Measurements from ENCODE around the gene VWC2.

Gene VWC2

DNA sequence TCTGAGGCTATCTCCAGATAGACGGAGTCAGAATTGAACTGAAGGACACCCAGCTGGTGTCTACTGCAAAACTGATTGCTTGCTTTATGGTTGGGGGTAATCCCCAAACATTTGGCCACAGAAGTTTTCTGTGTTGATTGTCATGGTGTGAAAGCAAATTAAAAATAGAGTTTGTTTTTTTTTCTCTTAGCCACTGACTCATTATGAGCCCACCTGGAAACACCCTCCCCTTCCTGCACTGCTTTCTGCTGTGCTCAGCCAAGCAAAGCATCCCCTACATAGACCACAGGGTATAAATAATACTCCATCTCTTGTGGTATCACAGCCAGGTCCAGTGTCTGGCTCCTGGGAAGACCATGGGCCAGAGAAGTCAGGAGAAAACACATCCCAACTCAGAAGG, 6.5 kb upstream of the VWC2 start:
- Histone ChIP-seq H3K9me3 (ENCODE audit: severe bottlenecking) (no peaks in the 10 kb centered on the region), H3K27me3 (ENCODE audit: insufficient read depth, poor library complexity, severe bottlenecking) (peaks cover 14% of the 10 kb centered on the region), H3K4me1 (ENCODE audit: insufficient read depth, poor library complexity, severe bottlenecking) (no peaks in the 10 kb centered on the region), H3K36me3 (ENCODE audit: low read depth) (no peaks in the 10 kb centered on the region), H3K4me3 (ENCODE audit: severe bottlenecking) (no peak overlapping the region), H3K27ac (ENCODE audit: poor library complexity, severe bottlenecking) (no peak overlapping the region)
- ATAC-seq (ENCODE audit: low read depth) = no peak
- no peak for DNase-seq (ENCODE audit: low spot score)
- TF ChIP-seq, protein P1, sequence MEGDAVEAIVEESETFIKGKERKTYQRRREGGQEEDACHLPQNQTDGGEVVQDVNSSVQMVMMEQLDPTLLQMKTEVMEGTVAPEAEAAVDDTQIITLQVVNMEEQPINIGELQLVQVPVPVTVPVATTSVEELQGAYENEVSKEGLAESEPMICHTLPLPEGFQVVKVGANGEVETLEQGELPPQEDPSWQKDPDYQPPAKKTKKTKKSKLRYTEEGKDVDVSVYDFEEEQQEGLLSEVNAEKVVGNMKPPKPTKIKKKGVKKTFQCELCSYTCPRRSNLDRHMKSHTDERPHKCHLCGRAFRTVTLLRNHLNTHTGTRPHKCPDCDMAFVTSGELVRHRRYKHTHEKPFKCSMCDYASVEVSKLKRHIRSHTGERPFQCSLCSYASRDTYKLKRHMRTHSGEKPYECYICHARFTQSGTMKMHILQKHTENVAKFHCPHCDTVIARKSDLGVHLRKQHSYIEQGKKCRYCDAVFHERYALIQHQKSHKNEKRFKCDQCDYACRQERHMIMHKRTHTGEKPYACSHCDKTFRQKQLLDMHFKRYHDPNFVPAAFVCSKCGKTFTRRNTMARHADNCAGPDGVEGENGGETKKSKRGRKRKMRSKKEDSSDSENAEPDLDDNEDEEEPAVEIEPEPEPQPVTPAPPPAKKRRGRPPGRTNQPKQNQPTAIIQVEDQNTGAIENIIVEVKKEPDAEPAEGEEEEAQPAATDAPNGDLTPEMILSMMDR (IDR thresholded peaks at IDR 0.05; ENCODE audit: poor library complexity, severe bottlenecking) = no peak

DNA sequence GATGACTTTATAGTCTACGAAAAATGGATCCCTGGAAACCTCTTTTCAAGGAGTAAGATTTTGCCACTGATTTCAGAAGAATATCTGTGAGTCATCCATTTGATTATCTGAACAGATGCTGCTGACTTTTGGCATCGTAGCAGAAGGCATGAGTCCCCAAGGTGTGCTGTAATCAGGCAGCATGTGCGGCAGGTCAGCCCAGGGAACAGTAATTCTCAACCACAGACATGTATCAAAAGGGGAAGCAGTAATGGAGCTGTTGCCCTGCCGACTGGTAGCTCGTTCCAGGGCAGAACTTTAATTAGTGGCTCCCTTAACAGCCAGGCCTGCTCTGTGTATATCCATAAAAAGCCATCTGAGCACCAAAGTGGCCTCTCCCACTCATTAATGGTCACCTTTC, 5.7 kb upstream of the VWC2 start:
- TF ChIP-seq, protein P1 (IDR thresholded peaks at IDR 0.05; ENCODE audit: poor library complexity, severe bottlenecking) = no peak
- no peak overlapping the region for H3K27ac ChIP-seq (ENCODE audit: poor library complexity, severe bottlenecking)

DNA sequence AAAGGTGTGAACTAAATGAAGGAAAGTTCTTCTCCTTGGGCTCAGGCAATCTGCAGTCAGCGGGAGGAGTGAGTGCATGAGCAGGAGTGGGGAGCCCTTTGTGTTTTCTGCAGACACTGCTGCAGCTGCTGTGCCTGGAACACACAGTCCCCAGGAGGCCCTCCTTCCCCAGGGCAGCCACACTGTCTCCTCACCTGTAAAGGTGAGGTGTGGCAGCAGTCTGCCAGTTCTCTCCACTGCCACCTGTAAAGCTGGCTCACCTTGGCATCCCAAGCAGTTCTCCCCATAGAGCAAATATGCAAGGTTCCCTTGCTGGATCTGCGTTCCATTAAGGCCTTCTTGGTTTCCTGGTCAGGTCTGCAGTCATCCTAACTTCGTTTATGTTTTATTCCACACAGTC, 5.2 kb upstream of the VWC2 start:
- H3K36me3 ChIP-seq (ENCODE audit: low read depth) = no peaks in the 10 kb centered on the region
- no peak overlapping the region for H3K4me3 ChIP-seq (ENCODE audit: severe bottlenecking)
- no peaks in the 10 kb centered on the region for H3K4me1 ChIP-seq (ENCODE audit: insufficient read depth, poor library complexity, severe bottlenecking)
- peaks cover 26% of the 10 kb centered on the region for H3K27me3 ChIP-seq (ENCODE audit: insufficient read depth, poor library complexity, severe bottlenecking)
- ATAC-seq (ENCODE audit: low read depth) = no peak
- H3K27ac ChIP-seq (ENCODE audit: poor library complexity, severe bottlenecking) = no peak overlapping the region
- TF ChIP-seq, protein P1 (IDR thresholded peaks at IDR 0.05; ENCODE audit: poor library complexity, severe bottlenecking) = no peak
- no peaks in the 10 kb centered on the region for H3K9me3 ChIP-seq (ENCODE audit: severe bottlenecking)
- no peak for DNase-seq (ENCODE audit: low spot score)

More for the DNA sequence above, 5.7 kb upstream of the VWC2 start:
- H3K4me1 ChIP-seq (ENCODE audit: insufficient read depth, poor library complexity, severe bottlenecking) = no peaks in the 10 kb centered on the region
- H3K9me3 ChIP-seq (ENCODE audit: severe bottlenecking) = no peaks in the 10 kb centered on the region
- H3K27me3 ChIP-seq (ENCODE audit: insufficient read depth, poor library complexity, severe bottlenecking) = peaks cover 20% of the 10 kb centered on the region
- ATAC-seq (ENCODE audit: low read depth) = no peak
- H3K36me3 ChIP-seq (ENCODE audit: low read depth) = no peaks in the 10 kb centered on the region
- H3K4me3 ChIP-seq (ENCODE audit: severe bottlenecking) = no peak overlapping the region
- DNase-seq (ENCODE audit: low spot score) = no peak

DNA sequence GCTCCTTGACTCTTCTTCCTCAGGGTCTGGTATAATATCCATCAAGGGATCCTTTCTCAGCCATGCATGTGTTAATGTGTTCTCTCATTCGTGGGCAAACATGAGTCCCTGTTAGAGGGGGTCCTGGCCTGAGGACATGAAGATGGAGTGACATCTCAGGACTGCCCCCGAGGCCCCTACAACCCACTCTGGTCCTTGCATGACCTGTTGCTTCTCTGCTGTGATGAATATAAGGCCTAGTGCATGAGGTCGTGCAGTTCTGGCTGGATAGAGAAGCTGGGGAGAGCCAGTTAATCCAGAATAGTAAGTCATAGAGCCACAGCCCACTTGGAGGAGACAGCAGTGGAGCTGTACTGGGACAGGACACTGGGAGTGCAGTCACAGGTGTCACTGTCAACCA, 4.6 kb upstream of the VWC2 start:
- H3K9me3 ChIP-seq (ENCODE audit: severe bottlenecking) = no peaks in the 10 kb centered on the region
- DNase-seq (ENCODE audit: low spot score) (no peak), ATAC-seq (ENCODE audit: low read depth) (no peak)
- H3K27ac ChIP-seq (ENCODE audit: poor library complexity, severe bottlenecking) = no peak overlapping the region
- no peaks in the 10 kb centered on the region for H3K36me3 ChIP-seq (ENCODE audit: low read depth)
- no peaks in the 10 kb centered on the region for H3K4me1 ChIP-seq (ENCODE audit: insufficient read depth, poor library complexity, severe bottlenecking)
- H3K4me3 ChIP-seq (ENCODE audit: severe bottlenecking) = no peak overlapping the region
- H3K27me3 ChIP-seq (ENCODE audit: insufficient read depth, poor library complexity, severe bottlenecking) = peaks cover 32% of the 10 kb centered on the region
- TF ChIP-seq, protein P1 (IDR thresholded peaks at IDR 0.05; ENCODE audit: poor library complexity, severe bottlenecking) = no peak

DNA sequence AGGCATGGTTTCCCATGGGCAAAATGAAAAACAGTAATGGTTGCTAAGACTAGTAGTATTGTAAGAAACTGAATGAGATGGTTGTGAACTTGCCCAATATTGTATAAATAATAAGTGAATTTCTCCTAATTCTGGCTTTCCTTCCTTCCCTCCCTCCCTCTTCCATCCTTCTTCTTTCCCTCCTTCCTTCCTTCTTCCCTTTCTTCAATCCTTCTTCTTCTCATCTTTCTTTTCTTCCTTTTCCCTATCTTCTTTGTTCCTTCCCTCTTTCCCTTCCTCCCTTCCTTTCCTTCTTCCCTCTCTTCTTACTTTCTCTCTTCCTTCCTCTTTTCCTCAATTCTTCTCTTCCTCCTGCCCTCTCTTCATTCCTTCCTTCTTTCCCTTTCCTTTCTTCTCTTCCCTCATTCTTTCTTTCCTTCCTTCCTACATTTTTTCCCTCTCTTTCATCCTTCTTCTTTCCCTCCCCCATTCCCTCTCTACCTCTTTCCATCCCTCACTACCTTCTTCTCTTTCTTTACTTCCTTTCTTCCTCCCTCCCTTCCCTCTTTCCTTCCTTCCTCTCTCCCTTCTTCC, 4.1 kb upstream of the VWC2 start:
- no peaks in the 10 kb centered on the region for H3K4me1 ChIP-seq (ENCODE audit: insufficient read depth, poor library complexity, severe bottlenecking)
- H3K36me3 ChIP-seq (ENCODE audit: low read depth) = no peaks in the 10 kb centered on the region
- no peak for ATAC-seq (ENCODE audit: low read depth)
- no peaks in the 10 kb centered on the region for H3K9me3 ChIP-seq (ENCODE audit: severe bottlenecking)
- H3K4me3 ChIP-seq (ENCODE audit: severe bottlenecking) = no peak overlapping the region
- H3K27me3 ChIP-seq (ENCODE audit: insufficient read depth, poor library complexity, severe bottlenecking) = peaks cover 37% of the 10 kb centered on the region
- TF ChIP-seq, protein P1 (IDR thresholded peaks at IDR 0.05; ENCODE audit: poor library complexity, severe bottlenecking) = no peak
- no peak overlapping the region for H3K27ac ChIP-seq (ENCODE audit: poor library complexity, severe bottlenecking)
- no peak for DNase-seq (ENCODE audit: low spot score)
